CD4-positive, alpha-beta T cell treated with Interleukin-12 subunit alpha and Interleukin-12 subunit beta, for 1 hour (primary cell): ENCODE measurements around the gene KRIT1.

Experiments
- DNase-seq: peaks from one replicate; pipeline ENCODE4 v3.0.0-alpha.2; 2020

Gene KRIT1

GRCh38 chr7:92150450-92151017 lies 95.2 kb downstream of the KRIT1 start:
- no peak for DNase-seq

- DNase-seq: no peak
Observed at GRCh38 chr7:92149736-92150239, 95.9 kb downstream of the KRIT1 start.
